ENCODE results near the gene MZT2B. TPM values are rescaled to one million over a fixed set of nuclear protein-coding genes. Genes with fewer than 3 reads are reported as not detected.
"Not testable (repeated sequence)": the region's sequence is repeated elsewhere in the genome, so short reads cannot be mapped to it uniquely, and the experiment has no call there.

The MZT2B gene
- total and polyA plus RNA-seq, 2 experiments from 2014 or later, result 70.9 to 233 TPM

DNA sequence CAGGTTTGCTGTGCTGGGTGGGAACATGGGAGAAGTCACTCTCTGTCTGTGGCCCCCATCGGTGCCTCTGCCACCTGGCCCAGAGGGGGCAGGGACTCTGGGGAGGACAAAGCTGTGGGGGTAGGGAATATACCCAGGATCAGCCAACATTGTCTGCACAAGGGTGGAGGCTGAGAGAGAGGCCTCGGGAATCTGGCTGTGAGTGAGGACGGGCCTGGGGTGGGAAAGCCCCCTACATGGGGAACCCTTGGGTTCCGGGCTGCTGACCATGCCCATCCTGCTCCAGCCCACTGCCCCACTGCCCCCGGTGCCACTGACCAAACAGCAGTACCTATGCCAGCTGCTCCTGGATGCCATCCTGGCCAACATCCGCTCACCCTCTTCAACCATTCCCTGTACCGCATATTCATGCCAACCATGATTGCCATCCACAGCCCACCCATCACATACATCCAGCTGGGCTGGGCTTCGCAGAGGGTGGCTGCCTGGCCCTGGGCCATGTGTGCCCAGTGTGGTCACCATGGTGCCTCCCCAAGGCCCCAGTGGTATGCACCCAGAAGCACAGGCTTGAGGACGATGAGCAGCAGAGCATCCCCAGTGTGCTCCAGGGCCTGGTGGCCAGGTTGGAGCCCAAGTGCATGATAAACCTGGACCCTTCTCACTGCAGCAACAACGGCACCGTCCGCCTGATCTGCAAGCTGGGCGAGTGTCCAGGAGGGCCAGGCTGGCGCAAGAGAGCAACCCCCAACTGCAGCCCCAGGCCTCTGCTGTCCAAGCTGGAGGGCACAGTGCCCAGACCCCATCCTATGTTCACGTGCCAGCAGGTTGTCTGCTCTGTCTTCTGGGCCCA lies 46.1 kb upstream of the MZT2B start (continued):
- TF ChIP-seq, protein P1, sequence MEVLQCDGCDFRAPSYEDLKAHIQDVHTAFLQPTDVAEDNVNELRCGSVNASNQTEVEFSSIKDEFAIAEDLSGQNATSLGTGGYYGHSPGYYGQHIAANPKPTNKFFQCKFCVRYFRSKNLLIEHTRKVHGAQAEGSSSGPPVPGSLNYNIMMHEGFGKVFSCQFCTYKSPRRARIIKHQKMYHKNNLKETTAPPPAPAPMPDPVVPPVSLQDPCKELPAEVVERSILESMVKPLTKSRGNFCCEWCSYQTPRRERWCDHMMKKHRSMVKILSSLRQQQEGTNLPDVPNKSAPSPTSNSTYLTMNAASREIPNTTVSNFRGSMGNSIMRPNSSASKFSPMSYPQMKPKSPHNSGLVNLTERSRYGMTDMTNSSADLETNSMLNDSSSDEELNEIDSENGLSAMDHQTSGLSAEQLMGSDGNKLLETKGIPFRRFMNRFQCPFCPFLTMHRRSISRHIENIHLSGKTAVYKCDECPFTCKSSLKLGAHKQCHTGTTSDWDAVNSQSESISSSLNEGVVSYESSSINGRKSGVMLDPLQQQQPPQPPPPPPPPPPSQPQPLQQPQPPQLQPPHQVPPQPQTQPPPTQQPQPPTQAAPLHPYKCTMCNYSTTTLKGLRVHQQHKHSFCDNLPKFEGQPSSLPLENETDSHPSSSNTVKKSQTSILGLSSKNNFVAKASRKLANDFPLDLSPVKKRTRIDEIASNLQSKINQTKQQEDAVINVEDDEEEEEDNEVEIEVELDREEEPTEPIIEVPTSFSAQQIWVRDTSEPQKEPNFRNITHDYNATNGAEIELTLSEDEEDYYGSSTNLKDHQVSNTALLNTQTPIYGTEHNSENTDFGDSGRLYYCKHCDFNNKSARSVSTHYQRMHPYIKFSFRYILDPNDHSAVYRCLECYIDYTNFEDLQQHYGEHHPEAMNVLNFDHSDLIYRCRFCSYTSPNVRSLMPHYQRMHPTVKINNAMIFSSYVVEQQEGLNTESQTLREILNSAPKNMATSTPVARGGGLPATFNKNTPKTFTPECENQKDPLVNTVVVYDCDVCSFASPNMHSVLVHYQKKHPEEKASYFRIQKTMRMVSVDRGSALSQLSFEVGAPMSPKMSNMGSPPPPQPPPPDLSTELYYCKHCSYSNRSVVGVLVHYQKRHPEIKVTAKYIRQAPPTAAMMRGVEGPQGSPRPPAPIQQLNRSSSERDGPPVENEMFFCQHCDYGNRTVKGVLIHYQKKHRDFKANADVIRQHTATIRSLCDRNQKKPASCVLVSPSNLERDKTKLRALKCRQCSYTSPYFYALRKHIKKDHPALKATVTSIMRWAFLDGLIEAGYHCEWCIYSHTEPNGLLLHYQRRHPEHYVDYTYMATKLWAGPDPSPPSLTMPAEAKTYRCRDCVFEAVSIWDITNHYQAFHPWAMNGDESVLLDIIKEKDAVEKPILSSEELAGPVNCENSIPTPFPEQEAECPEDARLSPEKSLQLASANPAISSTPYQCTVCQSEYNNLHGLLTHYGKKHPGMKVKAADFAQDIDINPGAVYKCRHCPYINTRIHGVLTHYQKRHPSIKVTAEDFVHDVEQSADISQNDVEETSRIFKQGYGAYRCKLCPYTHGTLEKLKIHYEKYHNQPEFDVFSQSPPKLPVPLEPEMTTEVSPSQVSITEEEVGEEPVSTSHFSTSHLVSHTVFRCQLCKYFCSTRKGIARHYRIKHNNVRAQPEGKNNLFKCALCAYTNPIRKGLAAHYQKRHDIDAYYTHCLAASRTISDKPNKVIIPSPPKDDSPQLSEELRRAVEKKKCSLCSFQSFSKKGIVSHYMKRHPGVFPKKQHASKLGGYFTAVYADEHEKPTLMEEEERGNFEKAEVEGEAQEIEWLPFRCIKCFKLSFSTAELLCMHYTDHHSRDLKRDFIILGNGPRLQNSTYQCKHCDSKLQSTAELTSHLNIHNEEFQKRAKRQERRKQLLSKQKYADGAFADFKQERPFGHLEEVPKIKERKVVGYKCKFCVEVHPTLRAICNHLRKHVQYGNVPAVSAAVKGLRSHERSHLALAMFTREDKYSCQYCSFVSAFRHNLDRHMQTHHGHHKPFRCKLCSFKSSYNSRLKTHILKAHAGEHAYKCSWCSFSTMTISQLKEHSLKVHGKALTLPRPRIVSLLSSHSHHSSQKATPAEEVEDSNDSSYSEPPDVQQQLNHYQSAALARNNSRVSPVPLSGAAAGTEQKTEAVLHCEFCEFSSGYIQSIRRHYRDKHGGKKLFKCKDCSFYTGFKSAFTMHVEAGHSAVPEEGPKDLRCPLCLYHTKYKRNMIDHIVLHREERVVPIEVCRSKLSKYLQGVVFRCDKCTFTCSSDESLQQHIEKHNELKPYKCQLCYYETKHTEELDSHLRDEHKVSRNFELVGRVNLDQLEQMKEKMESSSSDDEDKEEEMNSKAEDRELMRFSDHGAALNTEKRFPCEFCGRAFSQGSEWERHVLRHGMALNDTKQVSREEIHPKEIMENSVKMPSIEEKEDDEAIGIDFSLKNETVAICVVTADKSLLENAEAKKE (CRISPR knock-in tag; IDR thresholded peaks at IDR 0.05), result no peak
- TF ChIP-seq, protein P2, sequence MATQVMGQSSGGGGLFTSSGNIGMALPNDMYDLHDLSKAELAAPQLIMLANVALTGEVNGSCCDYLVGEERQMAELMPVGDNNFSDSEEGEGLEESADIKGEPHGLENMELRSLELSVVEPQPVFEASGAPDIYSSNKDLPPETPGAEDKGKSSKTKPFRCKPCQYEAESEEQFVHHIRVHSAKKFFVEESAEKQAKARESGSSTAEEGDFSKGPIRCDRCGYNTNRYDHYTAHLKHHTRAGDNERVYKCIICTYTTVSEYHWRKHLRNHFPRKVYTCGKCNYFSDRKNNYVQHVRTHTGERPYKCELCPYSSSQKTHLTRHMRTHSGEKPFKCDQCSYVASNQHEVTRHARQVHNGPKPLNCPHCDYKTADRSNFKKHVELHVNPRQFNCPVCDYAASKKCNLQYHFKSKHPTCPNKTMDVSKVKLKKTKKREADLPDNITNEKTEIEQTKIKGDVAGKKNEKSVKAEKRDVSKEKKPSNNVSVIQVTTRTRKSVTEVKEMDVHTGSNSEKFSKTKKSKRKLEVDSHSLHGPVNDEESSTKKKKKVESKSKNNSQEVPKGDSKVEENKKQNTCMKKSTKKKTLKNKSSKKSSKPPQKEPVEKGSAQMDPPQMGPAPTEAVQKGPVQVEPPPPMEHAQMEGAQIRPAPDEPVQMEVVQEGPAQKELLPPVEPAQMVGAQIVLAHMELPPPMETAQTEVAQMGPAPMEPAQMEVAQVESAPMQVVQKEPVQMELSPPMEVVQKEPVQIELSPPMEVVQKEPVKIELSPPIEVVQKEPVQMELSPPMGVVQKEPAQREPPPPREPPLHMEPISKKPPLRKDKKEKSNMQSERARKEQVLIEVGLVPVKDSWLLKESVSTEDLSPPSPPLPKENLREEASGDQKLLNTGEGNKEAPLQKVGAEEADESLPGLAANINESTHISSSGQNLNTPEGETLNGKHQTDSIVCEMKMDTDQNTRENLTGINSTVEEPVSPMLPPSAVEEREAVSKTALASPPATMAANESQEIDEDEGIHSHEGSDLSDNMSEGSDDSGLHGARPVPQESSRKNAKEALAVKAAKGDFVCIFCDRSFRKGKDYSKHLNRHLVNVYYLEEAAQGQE (IDR thresholded peaks at IDR 0.05; ENCODE audit: unreplicated experiment), result no peak

DNA sequence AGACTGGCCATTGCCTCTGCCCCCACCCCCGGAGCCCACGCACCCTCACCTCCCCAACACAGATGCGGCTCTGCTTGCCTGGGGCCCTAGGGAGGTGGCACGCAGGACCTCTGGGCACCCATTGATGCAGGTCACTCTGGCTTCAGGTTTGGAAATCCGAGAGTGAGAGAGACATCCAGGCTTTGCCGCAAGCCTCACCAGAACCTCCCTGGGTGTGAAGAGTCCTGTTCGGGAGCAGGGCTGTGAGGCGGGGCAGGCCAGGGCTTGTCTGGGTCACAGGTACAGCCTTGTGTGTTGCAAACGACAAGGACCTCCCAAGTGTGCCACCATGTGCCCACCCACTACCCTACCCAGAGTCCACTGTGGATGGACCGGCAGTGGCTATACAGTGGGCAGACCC lies 45.5 kb upstream of the MZT2B start:
- not testable (repeated sequence) for H3K4me3 ChIP-seq; H2AFZ ChIP-seq; H3K79me2 ChIP-seq (replicated peaks; ENCODE audit: insufficient read depth)

DNA sequence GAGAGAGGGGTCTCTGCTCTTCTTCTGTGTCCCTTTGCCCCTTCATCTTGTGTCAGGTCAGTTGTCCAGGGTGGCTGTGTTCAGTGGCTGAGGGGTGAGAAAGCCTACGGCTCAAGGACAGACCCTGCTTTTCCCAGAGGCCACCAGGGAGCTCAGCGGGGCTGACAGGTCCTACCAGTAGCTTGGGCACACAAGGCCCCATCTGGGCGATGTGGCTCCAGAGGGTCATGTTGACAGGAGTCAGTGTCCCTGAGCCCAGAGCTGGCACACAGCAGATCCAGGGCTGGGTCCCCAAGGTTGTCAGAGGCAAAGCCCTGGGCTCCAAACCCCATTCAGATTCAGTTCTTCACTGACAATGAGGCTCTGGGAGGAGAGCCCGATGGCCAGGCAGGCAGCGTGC lies 44.9 kb upstream of the MZT2B start:
- H3K27me3 Mint-ChIP-seq (ENCODE audit: insufficient read depth, low read depth, poor library complexity); H3K79me2 ChIP-seq (replicated peaks; ENCODE audit: insufficient read depth); H3K27ac Mint-ChIP-seq; H3K4me3 ChIP-seq; H3K4me1 ChIP-seq (ENCODE audit: insufficient read depth); H3K36me3 ChIP-seq (ENCODE audit: insufficient read depth); H3F3A ChIP-seq (replicated peaks; ENCODE audit: low read depth); H2AFZ ChIP-seq; H3K36me3 Mint-ChIP-seq (ENCODE audit: low read depth); H3K4me2 ChIP-seq; H3K27me3 ChIP-seq (ENCODE audit: insufficient read depth); H3K4me3 Mint-ChIP-seq; H3K27ac ChIP-seq (ENCODE audit: low read depth); H3K9me3 Mint-ChIP-seq; ATAC-seq; H4K20me1 ChIP-seq (replicated peaks; ENCODE audit: insufficient read depth); H3K4me1 Mint-ChIP-seq; H3K9me2 ChIP-seq (ENCODE audit: insufficient read depth); DNase-seq (ENCODE audit: low spot score): not testable (repeated sequence)

More for the DNA sequence above, 45.5 kb upstream of the MZT2B start:
- not testable (repeated sequence) for H4K20me1 ChIP-seq (replicated peaks; ENCODE audit: insufficient read depth); H3K36me3 Mint-ChIP-seq (ENCODE audit: low read depth); H3K27me3 Mint-ChIP-seq (ENCODE audit: insufficient read depth, low read depth, poor library complexity); H3K4me1 Mint-ChIP-seq; H3K4me2 ChIP-seq; ATAC-seq; H3F3A ChIP-seq (replicated peaks; ENCODE audit: low read depth); DNase-seq (ENCODE audit: low spot score); H3K4me3 Mint-ChIP-seq; H3K4me1 ChIP-seq (ENCODE audit: insufficient read depth); H3K9me2 ChIP-seq (ENCODE audit: insufficient read depth); H3K9me3 Mint-ChIP-seq; H3K27ac Mint-ChIP-seq; H3K27me3 ChIP-seq (ENCODE audit: insufficient read depth); H3K27ac ChIP-seq (ENCODE audit: low read depth); H3K36me3 ChIP-seq (ENCODE audit: insufficient read depth)

DNA sequence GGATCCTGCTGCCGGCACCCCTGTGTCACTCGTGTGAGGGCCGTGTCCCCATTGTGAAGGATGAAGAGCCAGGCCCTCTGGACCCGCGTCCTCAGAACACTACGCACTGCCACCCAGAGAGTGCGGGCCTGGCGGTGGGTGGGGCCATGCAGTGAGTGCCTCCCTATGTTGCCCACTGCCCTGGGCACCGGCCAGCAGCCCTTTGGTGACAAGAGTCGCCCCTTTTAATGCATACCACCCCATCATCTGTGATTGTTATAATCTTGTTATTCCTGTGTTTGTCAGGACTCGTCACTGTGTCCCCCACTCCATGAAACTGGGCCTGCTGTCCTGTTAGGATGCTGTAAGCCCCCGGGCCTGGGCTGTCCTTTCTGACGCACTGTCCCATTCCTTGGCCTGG lies 43.7 kb upstream of the MZT2B start:
- not testable (repeated sequence) for H3K4me1 Mint-ChIP-seq, H2AFZ ChIP-seq, ATAC-seq

More for the DNA sequence above, 43.7 kb upstream of the MZT2B start:
- H3K4me1 ChIP-seq (ENCODE audit: insufficient read depth); H3K4me3 Mint-ChIP-seq; H3K4me2 ChIP-seq; H3K27ac Mint-ChIP-seq; H3F3A ChIP-seq (replicated peaks; ENCODE audit: low read depth); H4K20me1 ChIP-seq (replicated peaks; ENCODE audit: insufficient read depth); DNase-seq (ENCODE audit: low spot score); H3K9me3 Mint-ChIP-seq; H3K27me3 Mint-ChIP-seq (ENCODE audit: insufficient read depth, low read depth, poor library complexity); H3K27ac ChIP-seq (ENCODE audit: low read depth); H3K27me3 ChIP-seq (ENCODE audit: insufficient read depth); H3K79me2 ChIP-seq (replicated peaks; ENCODE audit: insufficient read depth); H3K9me2 ChIP-seq (ENCODE audit: insufficient read depth); H3K36me3 ChIP-seq (ENCODE audit: insufficient read depth); H3K36me3 Mint-ChIP-seq (ENCODE audit: low read depth); H3K4me3 ChIP-seq: not testable (repeated sequence)

Data from GM23338 (cell line).